Measurements from ENCODE around the gene PSORS1C2.
"Not testable (repeated sequence)": the region's sequence is repeated elsewhere in the genome, so short reads cannot be mapped to it uniquely, and the experiment has no call there.

PSORS1C2 gene

GRCh38 chr6:31138982-31139381 is at the start of gene PSORS1C2:
Gene PSORS1C2 (minus strand): TSS chr6:31139066. CDS start chr6:31139026, 40 bp downstream.
- no peak for DNase-seq

- DNase-seq, result no peak
Observed at GRCh38 chr6:31187780-31188194, 48.9 kb upstream of the PSORS1C2 start.

GRCh38 chr6:31186052-31186734 is 47.3 kb upstream of the PSORS1C2 start:
- no peak for DNase-seq

- not testable (repeated sequence) for DNase-seq
Observed at GRCh38 chr6:31185695-31186051, 46.8 kb upstream of the PSORS1C2 start.

- not testable (repeated sequence) for DNase-seq
Observed at GRCh38 chr6:31183859-31184258, 45.0 kb upstream of the PSORS1C2 start.

- DNase-seq, result not testable (repeated sequence)
Observed at GRCh38 chr6:31183287-31183686, 44.4 kb upstream of the PSORS1C2 start.

GRCh38 chr6:31180500-31180899 is 41.6 kb upstream of the PSORS1C2 start:
- DNase-seq, result no peak

GRCh38 chr6:31179896-31180295 is 41.0 kb upstream of the PSORS1C2 start:
- DNase-seq, result no peak

GRCh38 chr6:31179042-31179386 is 40.1 kb upstream of the PSORS1C2 start:
- no peak for DNase-seq

GRCh38 chr6:31178143-31179041 is 39.5 kb upstream of the PSORS1C2 start:
- DNase-seq, result no peak

GRCh38 chr6:31175971-31176370 is 37.1 kb upstream of the PSORS1C2 start:
- no peak for DNase-seq

- DNase-seq, result no peak
Observed at GRCh38 chr6:31174378-31174777, 35.5 kb upstream of the PSORS1C2 start.

- no peak for DNase-seq
Observed at GRCh38 chr6:31173406-31173805, 34.5 kb upstream of the PSORS1C2 start.

GRCh38 chr6:31172973-31173384 is 34.1 kb upstream of the PSORS1C2 start:
- DNase-seq, result no peak

GRCh38 chr6:31171931-31172905 is 33.4 kb upstream of the PSORS1C2 start:
- no peak for DNase-seq

- DNase-seq, result no peak
Observed at GRCh38 chr6:31170987-31171671, 32.3 kb upstream of the PSORS1C2 start.

- DNase-seq, result no peak
Observed at GRCh38 chr6:31170600-31170881, 31.7 kb upstream of the PSORS1C2 start, which contains the start of gene POU5F1. Gene POU5F1 (minus strand): TSS chr6:31170682. CDS start chr6:31170620, 62 bp downstream.

- DNase-seq, result not testable (repeated sequence)
Observed at GRCh38 chr6:31169858-31170599, 31.2 kb upstream of the PSORS1C2 start.

- DNase-seq, result no peak
Observed at GRCh38 chr6:31169123-31169857, 30.4 kb upstream of the PSORS1C2 start.

- no peak for DNase-seq
Observed at GRCh38 chr6:31168606-31169005, 29.7 kb upstream of the PSORS1C2 start.

- no peak for DNase-seq
Observed at GRCh38 chr6:31165986-31166385, 27.1 kb upstream of the PSORS1C2 start.
